CD4-positive, alpha-beta T cell treated with Interleukin-1 beta for 1 hour (primary cell): Measurements from ENCODE around the gene ATF4.
A peak's percentile ranks its signal among the peaks of the same experiment; 100 is the strongest.
"Not testable (repeated sequence)": the region's sequence is repeated elsewhere in the genome, so short reads cannot be mapped to it uniquely, and the experiment has no call there.

ENCODE experiments used
- DNase-seq, 2 donors: peaks; one replicate each; pipeline ENCODE4 v3.0.0-alpha.2; 2020 to 2022

The ATF4 gene

DNA sequence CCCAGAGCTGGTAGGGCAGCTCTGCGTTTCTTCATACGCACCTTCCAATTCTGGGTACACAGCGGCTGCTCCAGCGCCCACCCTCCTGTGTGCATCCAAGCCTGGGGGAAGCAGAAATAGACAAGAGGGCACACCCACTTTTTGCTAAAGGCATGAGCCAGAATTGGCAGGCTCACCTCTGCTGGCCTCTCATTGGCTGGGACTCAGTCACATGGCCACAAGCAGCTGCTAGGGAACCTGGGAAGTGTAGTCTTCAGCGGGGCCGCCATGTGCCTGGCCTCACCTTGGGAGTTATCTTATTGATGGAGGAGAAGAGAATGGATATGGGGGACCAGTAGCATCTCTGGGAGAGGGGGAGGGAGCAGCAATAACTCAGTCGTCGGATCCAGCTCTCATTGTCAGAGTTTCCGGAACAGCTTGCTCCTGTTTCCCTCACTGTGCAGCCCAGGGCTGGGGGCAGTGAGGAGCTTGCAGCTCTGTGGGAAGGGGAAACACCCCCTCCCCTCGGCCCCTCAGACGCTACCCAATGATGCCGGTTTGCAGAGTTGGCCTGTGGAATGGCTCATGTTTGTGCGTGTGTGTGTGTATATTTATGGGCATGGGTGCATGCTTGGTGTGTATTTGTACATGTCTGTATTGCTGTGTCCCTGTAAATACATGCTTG lies 30.1 kb upstream of the ATF4 start:
- peak; percentile 89 to 90 for DNase-seq

DNA sequence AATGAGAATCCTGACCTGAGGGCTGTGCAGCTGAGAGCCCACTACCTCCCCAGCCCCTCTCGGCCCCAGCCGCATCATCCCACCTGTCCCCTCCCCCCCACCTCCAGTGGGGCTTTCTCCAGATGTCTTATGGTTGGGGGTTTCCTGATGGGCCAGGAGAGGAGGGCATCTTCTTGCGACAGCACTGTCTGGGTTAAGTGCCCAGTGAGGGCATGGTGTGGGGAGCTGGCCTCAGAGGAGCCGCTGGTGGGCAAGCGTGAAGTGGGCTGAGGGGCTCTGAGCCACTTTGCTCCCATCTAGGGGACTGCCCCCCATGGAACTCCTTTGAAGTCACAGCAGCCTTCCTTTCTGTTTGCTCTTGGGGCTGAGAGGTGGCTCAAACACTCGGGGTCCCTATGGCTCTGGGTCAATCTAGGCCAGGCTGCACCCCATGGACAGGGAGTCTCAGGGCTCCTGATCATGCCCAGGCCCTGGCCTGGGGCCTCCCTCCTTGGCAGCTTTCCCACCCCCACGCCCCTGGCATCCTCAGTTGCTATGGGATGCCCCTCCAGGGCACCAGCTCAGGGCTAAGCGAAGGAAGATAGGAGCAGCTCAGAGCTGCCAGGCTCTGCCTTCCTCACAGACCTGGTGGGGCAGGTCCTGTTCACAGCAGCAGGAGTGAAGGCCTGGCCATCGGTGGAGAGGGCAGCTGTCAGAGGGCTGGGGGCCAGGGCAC lies 29.2 kb upstream of the ATF4 start:
- DNase-seq, result no peak

DNA sequence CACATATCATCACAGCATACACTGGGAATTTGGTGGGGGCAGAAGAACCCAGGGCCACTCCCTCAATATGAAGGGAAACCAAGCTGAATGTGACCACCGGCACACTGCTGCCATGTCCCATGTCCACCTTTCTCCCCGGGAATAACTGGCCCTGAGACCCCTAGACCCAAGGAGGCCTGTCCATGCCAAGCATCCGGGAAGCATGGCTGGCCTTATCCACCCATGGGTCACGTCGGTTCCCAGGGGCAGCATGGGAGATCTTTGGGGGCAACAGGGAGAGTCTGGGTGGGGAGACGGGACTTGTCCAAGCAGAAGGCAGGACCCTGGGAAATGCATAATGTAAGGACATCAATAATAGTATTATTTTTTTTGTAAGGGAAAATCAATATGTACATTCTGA lies 28.7 kb upstream of the ATF4 start:
- DNase-seq, result no peak

DNA sequence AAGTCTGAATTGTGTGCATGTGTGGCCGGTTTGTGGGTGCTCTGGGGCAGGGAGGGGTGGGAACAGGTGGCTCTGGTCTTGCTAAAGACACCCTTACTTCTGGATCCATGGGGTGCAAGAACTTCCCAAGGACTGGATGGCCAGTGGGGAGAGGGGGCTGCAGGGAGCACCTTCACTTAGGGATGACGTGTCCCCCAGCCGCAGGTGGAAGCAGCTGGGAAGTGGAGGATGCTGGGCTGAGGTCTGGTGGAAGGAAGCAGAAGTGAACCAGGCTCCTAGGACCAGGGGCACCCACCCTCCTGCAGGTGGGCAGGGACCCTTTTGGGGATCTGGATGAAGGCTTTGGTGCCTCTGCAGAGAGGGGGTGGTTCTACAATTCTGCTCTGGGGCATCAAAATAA lies 28.2 kb upstream of the ATF4 start:
- no peak for DNase-seq

DNA sequence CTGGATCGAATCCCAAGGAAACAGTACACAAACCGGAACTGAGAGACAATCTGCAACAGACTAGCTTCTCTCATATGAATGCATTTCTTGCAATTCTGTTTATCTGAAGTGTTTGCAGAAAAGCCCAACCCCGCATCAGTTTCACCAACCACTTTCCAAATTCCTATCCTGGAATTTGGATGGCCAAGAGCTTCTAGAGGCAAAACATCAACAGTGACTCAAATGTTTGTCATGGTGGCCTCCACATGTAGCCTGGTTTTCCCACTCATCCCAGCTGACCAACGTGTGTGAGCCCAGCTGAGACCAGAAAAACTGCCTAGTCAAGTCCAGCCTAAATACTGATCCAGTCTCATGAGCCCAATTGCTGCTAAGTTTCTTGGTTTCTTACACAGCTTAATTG lies 26.6 kb upstream of the ATF4 start:
- no peak for DNase-seq

DNA sequence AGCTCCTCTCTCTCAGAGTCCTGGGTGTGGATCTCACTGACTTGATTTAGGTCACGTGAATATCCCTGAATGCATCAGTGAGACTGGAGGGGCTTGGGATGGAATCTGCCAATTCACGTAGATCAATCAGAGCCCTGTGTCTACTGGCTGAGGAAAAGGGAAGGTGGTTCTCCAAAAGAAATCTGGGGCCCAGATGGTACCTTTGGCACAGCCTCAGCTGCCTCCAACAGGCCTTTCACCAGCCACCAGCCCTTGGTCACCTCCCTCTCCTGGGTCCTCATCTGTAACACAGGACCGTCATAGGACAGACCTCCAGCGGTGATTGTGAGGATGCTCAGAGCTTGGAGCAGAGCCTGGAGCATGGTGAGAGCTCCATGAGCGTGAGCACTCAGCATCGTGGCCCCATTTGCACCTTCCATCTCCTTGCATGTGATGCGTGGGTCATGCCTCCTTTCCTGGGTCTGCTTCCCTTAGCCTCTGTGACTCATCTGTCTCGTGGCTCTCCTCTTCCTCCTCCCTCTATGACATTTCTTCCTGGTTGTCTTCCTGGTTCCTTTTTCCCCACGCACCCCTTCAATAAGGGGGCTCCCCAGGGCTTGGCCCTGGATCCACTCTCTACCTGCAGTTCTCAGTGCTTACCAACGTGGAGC lies 25.8 kb upstream of the ATF4 start:
- peak in 1 of 2 donors; percentile 37 for DNase-seq

DNA sequence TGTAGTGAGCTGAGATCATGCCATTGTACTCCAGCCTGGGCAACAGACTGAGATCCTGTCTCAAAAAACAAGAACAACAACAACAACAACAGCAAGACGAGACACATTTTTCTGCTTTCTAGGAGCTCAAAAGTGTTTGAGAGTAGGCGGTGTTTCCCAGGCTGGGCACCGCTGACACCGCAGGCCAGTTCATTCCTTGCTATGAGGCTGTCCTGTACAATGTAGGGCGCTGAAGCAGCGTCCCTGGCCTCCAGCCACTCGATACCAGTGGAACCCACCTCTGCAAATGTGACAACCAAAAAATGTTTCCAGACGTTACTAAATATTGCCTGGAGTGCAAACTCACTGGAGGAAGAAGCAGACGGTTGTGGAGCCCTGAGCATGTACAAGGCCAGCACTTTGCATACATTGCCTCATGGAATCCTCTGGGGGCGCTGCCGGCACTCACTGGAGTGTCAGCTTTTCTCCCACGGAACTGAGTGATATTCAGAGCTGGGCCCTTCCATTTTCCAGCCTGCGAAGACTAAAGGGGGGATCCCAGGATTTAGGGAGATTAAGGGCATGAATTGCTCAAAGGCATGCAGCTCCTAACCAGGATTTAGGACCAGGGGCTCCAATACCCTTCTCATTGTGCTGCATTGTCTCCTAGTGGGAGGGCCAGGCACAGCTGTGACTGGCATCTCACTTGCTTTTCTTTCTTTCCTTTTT lies 24.1 kb upstream of the ATF4 start:
- DNase-seq, result peak; percentile 53 to 56

DNA sequence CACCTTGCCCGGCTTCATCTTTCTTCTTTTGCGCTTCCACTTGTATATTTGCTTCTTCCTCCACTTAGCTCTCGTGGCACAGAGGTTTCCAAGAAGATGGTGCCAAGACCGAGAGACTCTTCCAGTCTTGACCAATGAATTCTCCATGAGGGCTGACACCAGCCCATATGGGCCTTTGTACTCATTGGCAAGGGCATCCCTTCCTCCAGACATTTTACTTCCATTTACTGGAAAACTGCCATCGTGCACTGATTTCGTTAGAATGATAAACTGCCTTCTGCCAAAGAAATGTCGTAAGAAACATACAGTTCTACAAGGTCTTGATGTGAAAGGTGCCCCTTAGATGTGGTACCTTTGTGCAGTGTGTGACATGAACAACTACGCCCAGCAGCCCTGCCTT lies 22.9 kb upstream of the ATF4 start:
- no peak for DNase-seq

DNA sequence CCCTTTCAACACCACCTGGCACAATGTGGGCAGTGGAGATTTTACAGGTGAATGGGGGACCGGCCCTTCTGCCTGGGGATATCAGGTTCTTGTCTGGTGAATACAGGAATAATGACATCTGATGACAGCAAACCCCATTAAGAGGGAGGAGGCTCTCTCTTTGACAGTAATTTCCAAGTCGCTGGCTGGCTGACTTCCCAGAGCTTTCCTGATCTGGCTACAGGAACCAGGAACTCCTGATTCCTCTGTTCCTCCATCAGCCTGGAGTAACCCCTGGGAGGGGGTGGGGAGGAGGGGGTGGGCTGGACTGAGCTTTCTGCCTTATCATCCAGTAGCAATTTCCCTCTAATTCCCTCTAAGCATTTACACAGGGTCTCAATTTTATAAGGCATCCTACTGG lies 22.0 kb upstream of the ATF4 start:
- no peak for DNase-seq

DNA sequence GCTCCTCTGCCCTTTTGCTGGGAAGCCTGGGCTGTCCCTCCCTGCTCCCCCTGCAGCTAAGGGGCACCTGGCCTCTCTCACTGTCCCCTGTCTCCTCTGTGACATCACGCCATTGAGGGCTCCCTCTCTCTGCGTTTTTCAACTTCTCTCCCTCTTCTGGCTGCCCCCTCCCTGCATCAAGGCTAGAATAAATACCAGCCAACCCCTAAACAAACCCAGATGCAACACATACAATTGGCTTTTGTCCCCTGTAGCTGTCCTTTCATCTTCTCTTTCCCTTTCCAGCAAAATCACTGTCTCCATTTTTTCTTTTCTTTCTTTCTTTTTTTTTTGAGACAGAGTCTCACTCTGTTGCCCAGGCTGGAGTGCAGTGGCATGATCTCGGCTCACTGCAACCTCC lies 21.6 kb upstream of the ATF4 start:
- DNase-seq, result no peak

DNA sequence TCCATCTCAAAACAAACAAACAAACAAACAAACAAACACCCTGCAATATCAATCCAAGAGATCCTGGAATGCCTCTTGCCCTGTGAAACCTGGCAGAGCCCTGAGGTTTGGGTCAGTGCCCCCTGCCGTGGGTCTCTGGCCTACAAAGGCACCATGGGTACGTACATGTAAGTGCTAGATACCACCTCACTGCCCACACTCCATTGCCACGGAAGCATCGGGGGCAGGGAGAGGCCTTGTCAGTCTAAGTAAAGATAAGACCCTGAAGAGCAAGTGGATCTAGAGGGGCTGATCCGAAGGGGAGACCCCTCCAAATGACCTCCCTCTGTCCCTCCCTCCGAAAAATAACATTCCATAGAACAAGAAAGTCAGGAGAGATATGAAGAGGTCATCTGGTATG lies 20.3 kb upstream of the ATF4 start:
- no peak for DNase-seq

DNA sequence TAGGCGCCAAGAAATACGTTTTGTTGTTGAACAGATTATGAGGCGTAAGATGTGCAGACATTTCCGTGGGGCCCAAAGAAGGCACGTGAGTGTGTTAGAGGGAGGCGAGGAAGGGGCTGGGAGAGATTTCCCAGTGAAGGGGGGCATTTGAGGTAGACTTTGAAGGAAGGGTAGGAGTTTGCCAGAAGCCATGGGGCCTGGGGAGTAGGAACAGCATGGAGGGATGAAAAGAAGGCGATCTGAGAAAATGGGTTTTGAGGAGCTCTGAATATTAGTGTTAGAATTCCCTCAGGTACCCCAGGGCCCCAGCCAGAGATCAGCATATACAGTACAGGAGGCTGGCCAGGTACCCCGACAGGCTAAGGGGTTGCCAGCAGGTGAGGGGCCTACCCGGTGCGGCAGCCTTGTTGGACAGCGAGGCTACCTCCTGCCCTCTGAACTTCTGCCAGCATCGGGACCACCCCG lies 18.7 kb upstream of the ATF4 start:
- no peak for DNase-seq

DNA sequence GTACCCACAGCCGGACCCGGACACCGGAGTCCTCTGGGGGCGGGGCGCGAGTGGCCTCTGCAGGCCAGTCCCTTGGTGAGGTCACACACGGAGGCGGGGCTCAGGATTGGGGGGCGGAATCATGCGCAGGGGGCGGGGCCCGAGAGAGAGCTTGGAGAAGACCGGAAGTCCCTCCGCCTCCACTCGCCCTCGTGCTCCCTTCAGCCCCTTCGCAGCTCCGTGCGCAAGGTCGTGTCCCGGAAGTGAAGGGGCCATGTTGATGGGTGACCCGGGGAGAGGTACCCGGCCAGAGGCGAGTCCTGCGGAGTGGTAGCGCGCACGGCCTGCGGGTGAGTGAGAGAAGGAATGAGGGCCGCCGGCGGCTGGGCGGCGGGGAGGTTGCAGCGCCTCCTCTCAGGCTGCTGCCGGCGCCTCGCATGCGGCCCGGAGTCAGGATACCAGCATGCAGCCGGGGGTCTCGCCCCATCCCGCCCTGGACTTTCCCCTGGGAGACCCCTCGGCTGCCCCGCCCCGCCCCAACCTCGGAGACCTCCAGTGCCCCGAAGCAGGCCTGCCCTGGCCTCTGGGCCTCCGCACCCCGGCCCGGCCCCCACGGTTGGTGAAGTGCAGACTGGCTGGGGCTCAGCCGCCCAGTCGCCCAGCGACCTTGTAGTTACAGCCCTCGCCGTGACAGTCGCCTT lies 18.1 kb upstream of the ATF4 start, which contains the start of gene MIEF1:
MIEF1 (plus strand) TSS at position 182 of the 680 bp plus-strand sequence. CDS start 9,005 bp downstream, outside the sequence.
- DNase-seq, result peak; percentile 91 to 94

DNA sequence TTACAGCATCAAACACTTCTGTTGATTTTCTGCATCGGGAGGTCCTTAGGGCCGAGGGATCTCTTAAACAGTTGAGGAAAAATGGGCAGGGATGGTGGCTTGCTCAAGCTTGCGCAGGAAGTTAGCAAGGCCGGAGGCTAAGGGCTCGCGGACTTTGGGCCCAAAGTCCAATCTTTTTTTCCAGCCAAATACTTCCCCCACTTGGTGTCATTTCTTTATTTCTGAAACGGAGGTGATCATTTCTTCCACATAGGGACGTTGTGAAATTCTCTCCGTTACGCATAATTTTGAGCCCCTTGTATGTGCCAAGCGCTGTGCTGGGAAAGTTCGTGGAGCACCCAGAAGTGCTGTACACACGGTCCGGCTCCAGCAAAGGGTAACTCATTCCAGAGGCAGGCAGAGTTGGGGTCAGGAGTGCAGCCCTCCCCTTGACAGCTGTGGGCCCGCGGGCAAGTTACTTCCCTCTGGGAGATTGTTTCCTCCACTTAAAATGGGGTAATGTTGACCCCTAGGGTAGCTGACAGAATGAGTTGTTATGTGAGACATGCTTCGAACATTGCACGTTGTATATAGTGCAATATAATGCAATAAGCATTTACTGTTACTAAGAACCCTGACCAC lies 17.5 kb upstream of the ATF4 start:
- DNase-seq, result no peak

DNA sequence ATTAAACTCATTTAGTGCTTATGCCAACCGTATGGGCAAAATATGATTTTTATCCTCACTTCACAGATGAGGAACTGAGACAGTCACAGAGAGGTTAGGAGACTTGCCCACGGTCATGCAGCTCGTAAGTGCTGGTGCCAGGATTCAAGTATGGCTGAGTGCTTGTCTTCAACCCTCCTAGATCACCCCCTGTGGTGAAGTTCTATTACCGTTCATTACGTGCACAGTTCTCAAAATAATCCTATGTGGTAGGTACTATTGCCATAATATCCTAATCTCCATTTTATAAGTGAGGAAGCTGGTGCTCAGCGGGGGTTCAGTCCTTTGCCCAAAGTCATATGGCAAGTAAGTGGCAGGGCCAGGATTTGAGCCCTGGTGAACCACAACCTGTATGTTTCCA lies 16.7 kb upstream of the ATF4 start:
- no peak for DNase-seq

DNA sequence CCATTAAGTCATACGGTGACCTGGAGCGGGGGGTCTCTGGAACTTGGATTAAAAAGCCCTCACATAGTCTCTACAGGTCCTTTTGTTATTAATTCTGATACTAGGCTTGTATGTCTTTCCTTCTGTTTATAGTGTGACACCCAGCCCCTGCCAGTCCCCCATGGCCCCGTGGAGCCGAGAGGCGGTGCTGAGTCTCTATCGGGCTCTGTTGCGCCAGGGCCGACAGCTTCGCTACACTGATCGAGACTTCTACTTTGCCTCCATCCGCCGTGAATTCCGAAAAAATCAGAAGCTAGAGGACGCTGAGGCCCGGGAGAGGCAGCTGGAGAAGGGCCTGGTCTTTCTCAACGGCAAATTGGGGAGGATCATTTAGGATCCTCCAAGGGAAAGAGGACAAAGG lies 16.3 kb upstream of the ATF4 start:
- DNase-seq, result no peak

DNA sequence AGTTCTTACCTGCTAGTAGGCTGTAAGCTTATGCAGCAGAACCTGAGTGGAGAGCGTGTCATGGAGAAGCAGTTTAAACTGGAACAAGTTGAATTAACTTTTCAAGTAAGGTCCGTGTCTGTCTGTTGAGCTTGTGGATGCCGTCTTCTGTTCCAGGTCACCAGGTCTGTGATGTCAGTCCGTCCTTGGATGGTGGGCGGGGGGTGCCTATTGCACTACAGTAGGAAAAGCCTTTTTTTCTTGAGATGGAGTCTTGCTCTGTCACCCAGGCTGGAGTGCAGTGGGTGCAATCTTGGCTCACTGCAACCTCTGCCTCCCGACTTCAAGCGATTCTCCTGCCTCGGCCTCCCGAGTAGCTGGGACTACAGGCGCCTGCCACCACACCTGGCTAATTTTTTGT lies 13.3 kb upstream of the ATF4 start:
- DNase-seq, result not testable (repeated sequence)

DNA sequence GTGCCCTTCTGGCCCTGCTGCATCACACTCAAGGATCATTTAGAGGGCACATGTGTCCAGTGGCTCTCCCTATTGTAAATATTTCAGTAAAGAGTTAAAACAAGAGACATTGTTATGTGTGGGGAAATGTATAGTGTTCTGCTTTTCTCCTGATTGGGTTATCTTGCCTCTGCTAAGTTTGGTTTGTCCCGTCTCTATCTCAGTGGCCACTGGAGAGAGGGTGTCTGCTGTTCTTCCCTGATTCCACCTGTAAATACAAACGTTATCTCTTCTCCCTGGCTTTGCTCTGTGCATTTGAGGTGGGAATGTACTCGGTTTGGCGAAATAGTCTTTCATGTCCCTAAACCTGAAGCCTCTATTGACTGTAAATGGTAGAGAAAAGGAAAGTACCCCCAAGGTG lies 12.0 kb upstream of the ATF4 start:
- no peak for DNase-seq

DNA sequence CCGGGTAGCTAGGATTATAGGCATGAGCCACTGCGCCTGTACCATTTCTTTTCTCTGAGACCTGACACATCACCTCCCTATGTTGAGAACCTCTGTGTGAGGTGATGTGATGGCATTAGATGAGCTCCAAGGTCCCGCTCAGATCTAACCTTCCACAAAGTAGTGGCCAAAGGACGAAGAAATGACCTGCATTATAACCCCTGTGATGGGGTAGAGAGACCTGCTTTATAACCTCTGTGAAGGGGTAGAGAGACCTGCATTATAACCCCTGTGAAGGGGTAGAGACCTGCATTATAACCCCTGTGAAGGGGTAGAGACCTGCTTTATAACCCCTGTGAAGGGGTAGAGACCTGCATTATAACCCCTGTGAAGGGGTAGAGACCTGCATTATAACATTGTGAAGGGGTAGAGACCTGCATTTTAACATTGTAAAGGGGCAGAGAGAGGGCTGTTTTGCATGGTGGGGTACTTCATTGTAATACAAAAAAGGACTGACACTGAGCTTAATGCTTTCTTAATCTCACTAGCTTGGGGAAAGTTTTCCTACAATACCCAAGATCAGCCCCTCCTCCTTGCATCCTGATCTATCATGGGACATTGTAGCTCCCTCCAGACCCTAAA lies 9.7 kb upstream of the ATF4 start:
- DNase-seq, result no peak

DNA sequence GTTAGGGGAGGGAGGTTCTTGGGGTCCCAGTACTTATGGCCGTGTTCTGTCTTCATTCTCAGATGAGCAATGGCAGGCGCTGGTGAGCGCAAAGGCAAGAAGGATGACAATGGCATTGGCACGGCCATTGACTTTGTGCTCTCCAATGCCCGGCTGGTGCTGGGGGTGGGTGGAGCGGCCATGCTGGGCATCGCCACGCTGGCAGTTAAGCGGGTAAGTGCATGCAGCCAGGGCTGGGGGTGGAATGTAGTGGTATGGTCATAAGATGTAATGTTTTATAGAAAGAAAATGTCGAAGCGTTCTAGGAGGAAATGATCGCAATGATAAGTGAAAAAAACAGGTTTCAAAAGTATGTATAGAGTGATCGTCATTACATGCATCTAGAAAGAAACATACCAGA lies 9.1 kb upstream of the ATF4 start:
- DNase-seq, result no peak

DNA sequence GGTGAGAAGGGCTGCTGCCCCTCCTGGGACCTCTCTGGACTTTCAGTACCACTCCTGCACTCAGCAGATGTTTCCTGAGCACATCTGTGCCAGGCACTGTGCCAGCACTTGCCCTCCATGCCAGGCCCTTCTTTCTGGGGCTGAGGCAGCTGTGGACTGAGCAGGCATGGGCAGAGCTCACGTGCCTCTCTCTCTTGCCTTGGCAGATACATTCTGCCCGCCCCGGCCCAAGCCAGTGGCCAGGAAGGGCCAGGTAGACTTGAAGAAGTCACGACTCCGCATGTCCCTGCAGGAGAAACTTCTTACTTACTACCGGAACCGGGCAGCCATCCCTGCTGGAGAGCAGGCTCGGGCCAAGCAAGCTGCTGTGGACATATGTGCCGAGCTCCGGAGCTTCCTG lies 8.3 kb upstream of the ATF4 start:
- DNase-seq, result no peak

DNA sequence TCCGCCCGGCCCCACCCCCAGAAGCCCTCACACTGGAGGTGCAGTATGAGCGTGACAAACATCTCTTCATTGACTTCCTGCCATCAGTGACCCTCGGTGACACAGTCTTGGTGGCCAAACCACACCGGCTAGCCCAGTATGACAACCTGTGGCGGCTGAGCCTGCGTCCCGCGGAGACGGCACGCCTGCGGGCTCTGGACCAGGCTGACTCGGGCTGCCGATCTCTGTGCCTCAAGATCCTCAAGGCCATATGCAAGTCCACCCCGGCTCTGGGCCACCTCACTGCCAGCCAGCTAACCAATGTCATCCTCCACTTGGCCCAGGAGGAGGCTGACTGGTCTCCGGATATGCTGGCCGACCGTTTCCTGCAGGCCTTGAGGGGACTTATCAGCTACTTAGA lies 6.6 kb upstream of the ATF4 start:
- no peak for DNase-seq
